ENCODE results near the gene RFWD3. TPM values are rescaled to one million over a fixed set of nuclear protein-coding genes. Genes with fewer than 3 reads are reported as not detected.

RFWD3 gene
- total RNA-seq, 1 experiment from 2014 or later: 138 TPM

DNA sequence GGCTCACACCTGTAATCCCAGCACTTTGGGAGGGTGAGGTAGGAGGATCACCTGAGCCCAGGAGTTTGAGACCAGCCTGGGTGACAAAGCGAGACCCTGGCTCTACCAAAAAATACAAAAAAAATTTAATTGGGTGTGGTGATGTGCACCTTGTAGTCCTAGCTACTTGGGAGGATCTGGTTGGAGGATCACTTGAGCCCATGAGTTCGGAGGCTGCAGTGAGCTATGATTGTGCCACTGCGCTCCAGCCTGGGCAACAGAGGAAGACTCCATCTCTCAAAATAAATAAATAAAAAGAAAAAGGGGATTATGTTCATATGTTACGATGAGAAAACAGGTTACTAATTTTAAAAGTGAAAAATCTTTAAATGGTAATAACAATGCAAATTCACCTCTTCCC, 33.0 kb upstream of the RFWD3 start:
- Histone ChIP-seq H3K27ac (ENCODE audit: low read depth, low read length, poor library complexity, severe bottlenecking) (no peak overlapping the region), H3K27me3 (replicated peaks; ENCODE audit: insufficient read depth, low read depth, low read length, poor library complexity) (no peaks in the 10 kb centered on the region), H3K4me1 (ENCODE audit: insufficient read depth, low read length, poor library complexity, severe bottlenecking) (peaks cover 10% of the 10 kb centered on the region), H3K36me3 (ENCODE audit: insufficient read depth, low read length, poor library complexity, severe bottlenecking) (no peaks in the 10 kb centered on the region), H3K9me3 (ENCODE audit: low read depth, low read length, poor library complexity, severe bottlenecking) (no peaks in the 10 kb centered on the region), H3K4me3 (ENCODE audit: low read depth, low read length, poor library complexity, severe bottlenecking) (peak overlapping the region; percentile 60)
- DNase-seq (ENCODE audit: low spot score): no peak
- intact Hi-C loops (cut with micrococcal nuclease; ENCODE audit: unreplicated experiment): no loop called here
- BruUV-seq (replicated peaks): no TSS peak
- ChIA-PET POLR2A (ENCODE audit: low non-redundant PET) (interaction anchor here (0.5 kb wide), 1 partner anchor 265 kb away, joined by 5 read pairs; no protein-coding TSS in a partner anchor), CTCF (interaction anchor here (0.6 kb wide), 1 partner anchor 16 kb away, joined by 4 read pairs; no protein-coding TSS in a partner anchor)
- TF ChIP-seq, protein P1, sequence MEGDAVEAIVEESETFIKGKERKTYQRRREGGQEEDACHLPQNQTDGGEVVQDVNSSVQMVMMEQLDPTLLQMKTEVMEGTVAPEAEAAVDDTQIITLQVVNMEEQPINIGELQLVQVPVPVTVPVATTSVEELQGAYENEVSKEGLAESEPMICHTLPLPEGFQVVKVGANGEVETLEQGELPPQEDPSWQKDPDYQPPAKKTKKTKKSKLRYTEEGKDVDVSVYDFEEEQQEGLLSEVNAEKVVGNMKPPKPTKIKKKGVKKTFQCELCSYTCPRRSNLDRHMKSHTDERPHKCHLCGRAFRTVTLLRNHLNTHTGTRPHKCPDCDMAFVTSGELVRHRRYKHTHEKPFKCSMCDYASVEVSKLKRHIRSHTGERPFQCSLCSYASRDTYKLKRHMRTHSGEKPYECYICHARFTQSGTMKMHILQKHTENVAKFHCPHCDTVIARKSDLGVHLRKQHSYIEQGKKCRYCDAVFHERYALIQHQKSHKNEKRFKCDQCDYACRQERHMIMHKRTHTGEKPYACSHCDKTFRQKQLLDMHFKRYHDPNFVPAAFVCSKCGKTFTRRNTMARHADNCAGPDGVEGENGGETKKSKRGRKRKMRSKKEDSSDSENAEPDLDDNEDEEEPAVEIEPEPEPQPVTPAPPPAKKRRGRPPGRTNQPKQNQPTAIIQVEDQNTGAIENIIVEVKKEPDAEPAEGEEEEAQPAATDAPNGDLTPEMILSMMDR (conservative IDR thresholded peaks at IDR 0.05; ENCODE audit: low read depth, low read length): no peak

DNA sequence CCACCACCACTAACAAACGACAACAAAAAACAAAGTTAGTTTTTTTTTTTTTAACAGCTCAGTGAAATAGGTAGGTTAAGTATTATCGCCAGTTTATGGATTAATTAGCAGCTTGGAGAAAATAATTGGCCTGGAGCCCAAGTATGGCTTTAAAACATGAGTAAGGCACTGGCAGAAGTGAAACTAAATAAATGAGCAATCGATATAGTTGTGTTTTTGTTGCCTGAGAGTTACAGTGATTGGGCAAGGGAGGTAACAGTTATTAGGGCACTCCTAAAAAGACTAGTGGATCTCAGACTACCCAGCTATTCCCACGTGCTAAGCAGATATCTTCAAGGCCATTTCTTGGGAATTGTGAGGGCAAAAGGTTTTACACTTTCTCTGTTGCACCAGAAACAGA, 31.5 kb upstream of the RFWD3 start:
- peaks cover 10% of the 10 kb centered on the region for H3K4me1 ChIP-seq (ENCODE audit: insufficient read depth, low read length, poor library complexity, severe bottlenecking)
- POLR2A ChIA-PET (ENCODE audit: low non-redundant PET): no interaction called here
- no peaks in the 10 kb centered on the region for H3K9me3 ChIP-seq (ENCODE audit: low read depth, low read length, poor library complexity, severe bottlenecking)
- TF ChIP-seq, protein P1 (conservative IDR thresholded peaks at IDR 0.05; ENCODE audit: low read depth, low read length): no peak
- TF ChIP-seq EZH2 (IDR thresholded peaks at IDR 0.05; ENCODE audit: borderline replicate concordance, low read depth, low read length, poor library complexity, severe bottlenecking): no peak
- BruUV-seq (replicated peaks): no TSS peak
- no peak overlapping the region for H3K27ac ChIP-seq (ENCODE audit: low read depth, low read length, poor library complexity, severe bottlenecking)
- intact Hi-C loops (cut with micrococcal nuclease; ENCODE audit: unreplicated experiment): no loop called here
- H3K36me3 ChIP-seq (ENCODE audit: insufficient read depth, low read length, poor library complexity, severe bottlenecking): no peaks in the 10 kb centered on the region
- peak overlapping the region; percentile 8 for H3K4me3 ChIP-seq (ENCODE audit: low read depth, low read length, poor library complexity, severe bottlenecking)
- CTCF ChIA-PET: interaction anchor here (0.6 kb wide), 1 partner anchor 25 kb away, joined by 3 read pairs; no protein-coding TSS in a partner anchor
- no peak for DNase-seq (ENCODE audit: low spot score)
- no peaks in the 10 kb centered on the region for H3K27me3 ChIP-seq (replicated peaks; ENCODE audit: insufficient read depth, low read depth, low read length, poor library complexity)

DNA sequence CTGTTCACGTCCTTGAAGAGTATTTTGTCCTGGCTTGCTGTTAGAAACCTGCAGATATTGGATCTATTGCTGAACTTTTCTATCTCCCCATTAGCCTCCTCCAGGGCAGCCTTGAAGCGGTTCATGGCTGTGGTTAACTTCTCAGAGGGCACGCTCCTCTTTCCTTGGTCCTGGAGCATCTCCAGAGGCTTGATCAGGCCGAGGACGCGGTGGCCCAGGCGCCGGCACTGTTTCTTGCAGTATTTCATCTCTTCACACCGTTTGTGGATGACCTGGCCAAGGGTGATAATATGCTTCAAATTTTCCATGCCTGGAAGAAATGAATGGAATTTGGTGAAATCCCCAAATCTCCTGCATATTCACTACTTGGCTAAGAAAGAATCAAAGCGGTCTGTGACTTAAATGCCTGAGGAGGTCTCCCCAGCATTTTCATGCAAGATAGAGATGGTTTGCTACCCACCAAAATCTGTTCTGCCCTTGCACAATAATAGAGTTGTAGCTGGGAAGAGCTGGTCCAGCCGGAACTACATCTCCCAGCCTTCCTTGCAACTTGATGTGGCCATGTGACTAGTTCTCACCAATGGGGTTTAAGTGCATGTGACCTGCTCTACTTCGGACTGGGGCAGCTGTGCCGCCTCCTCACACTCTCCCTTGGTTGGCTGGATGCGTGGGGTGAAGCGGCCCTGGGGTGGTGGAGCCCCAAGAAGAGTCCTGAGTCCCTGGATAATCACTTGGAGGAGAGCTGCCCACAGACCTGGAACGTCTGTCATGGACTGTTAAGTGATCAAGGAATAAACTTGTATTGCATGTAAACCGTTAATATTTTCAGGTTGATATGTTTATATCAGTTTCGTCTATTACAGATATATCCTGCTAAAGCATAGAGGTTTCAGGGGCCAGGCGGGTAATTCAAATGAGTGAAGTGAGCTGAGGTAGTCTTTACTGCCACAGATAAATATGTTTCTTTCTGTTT, 29.1 kb upstream of the RFWD3 start:
- DNase-seq (ENCODE audit: low spot score): peak; percentile 88
- intact Hi-C loops (cut with micrococcal nuclease; ENCODE audit: unreplicated experiment): no loop called here
- no peaks in the 10 kb centered on the region for H3K9me3 ChIP-seq (ENCODE audit: low read depth, low read length, poor library complexity, severe bottlenecking)
- ChIA-PET POLR2A (ENCODE audit: low non-redundant PET) (interaction anchor here (0.6 to 0.8 kb wide), 3 partner anchors 88 to 557 kb away, joined by 3 to 6 read pairs (median 4); partner anchors contain the start of gene WDR59), CTCF (no interaction called here)
- BruUV-seq (replicated peaks): no TSS peak
- no peak overlapping the region for H3K27ac ChIP-seq (ENCODE audit: low read depth, low read length, poor library complexity, severe bottlenecking)
- peak overlapping the region; percentile 45 for H3K4me3 ChIP-seq (ENCODE audit: low read depth, low read length, poor library complexity, severe bottlenecking)
- no peaks in the 10 kb centered on the region for H3K36me3 ChIP-seq (ENCODE audit: insufficient read depth, low read length, poor library complexity, severe bottlenecking)
- TF ChIP-seq, protein P1 (conservative IDR thresholded peaks at IDR 0.05; ENCODE audit: low read depth, low read length): no peak
- no peak for TF ChIP-seq EZH2 (IDR thresholded peaks at IDR 0.05; ENCODE audit: borderline replicate concordance, low read depth, low read length, poor library complexity, severe bottlenecking)
- H3K4me1 ChIP-seq (ENCODE audit: insufficient read depth, low read length, poor library complexity, severe bottlenecking): peaks cover 7% of the 10 kb centered on the region
- H3K27me3 ChIP-seq (replicated peaks; ENCODE audit: insufficient read depth, low read depth, low read length, poor library complexity): no peaks in the 10 kb centered on the region

All from A673 (cell line).